Activated naive CD4-positive, alpha-beta T cell (primary cell): ENCODE measurements around the gene SMIM1.

Experiments used
- DNase-seq, 4 experiments: peaks; one replicate each; lab custom pipeline; 2025; lab: John Stamatoyannopoulos, UW

SMIM1 gene

GRCh38 chr1:3822421-3822820 lies 49.9 kb downstream of the SMIM1 start:
- no peak for DNase-seq

- DNase-seq, result no peak
Observed at GRCh38 chr1:3824650-3825049, 52.1 kb downstream of the SMIM1 start.

GRCh38 chr1:3825356-3825755 lies 52.8 kb downstream of the SMIM1 start:
- DNase-seq, result no peak
